Karpas-422 (cell line): ENCODE measurements around the gene KIF7. TPM values are rescaled to one million over a fixed set of nuclear protein-coding genes. Genes with fewer than 3 reads are reported as not detected.

ENCODE experiments used
- DNase-seq: peaks from one replicate; pipeline ENCODE4 v3.0.0-alpha.2; 2015
- H2AFZ ChIP-seq: fragments of 200-600 bp; sonication (generic); 2 replicates; pipeline ENCODE4 v1.6.1; 2014; ENCODE audit warnings: antibody characterized with exemption, low read length, mixed read lengths
- H3K27ac ChIP-seq: fragments of 200-600 bp; sonication (generic); 2 replicates; pipeline ENCODE4 v1.5.1; 2014; ENCODE audit warnings: mild to moderate bottlenecking, low read length, moderate library complexity
- H3K27me3 ChIP-seq: fragments of 200-600 bp; sonication (generic); 2 replicates; pipeline ENCODE4 v1.6.1; 2014; ENCODE audit warnings: low read length, mixed read lengths
- H3K36me3 ChIP-seq: fragments of 200-600 bp; sonication (generic); 2 replicates; pipeline ENCODE4 v1.6.1; 2014; ENCODE audit warnings: low read length, mixed read lengths; ENCODE audit not compliant: insufficient read depth
- H3K4me1 ChIP-seq: fragments of 200-600 bp; sonication (generic); 2 replicates; pipeline ENCODE4 v1.6.1; 2014; ENCODE audit warnings: mild to moderate bottlenecking, low read length, mixed read lengths
- H3K4me2 ChIP-seq: fragments of 200-600 bp; sonication (generic); 2 replicates; pipeline ENCODE4 v1.6.1; 2014; ENCODE audit warnings: low read length, low read depth, mild to moderate bottlenecking; ENCODE audit not compliant: poor library complexity, severe bottlenecking
- H3K4me3 ChIP-seq: fragments of 200-600 bp; sonication (generic); 2 replicates; pipeline ENCODE4 v1.5.1; 2014; ENCODE audit warnings: mild to moderate bottlenecking, antibody characterized with exemption, low read length, mixed read lengths
- H3K79me2 ChIP-seq: fragments of 200-600 bp; sonication (generic); 2 replicates; pipeline ENCODE4 v1.6.1; 2014; ENCODE audit warnings: mild to moderate bottlenecking, low read length, mixed read lengths
- H3K9ac ChIP-seq: fragments of 200-600 bp; sonication (generic); 2 replicates; pipeline ENCODE4 v1.6.0; 2014; ENCODE audit warnings: low read length
- H3K9me2 ChIP-seq: fragments of 200-600 bp; sonication (generic), shearing (Covaris generic); replicated peaks from 2 replicates; pipeline ENCODE4 v1.6.0; 2014; ENCODE audit warnings: mild to moderate bottlenecking, low read length, moderate library complexity; ENCODE audit not compliant: insufficient read depth
- H3K9me3 ChIP-seq: fragments of 300-700, 200-600 bp; sonication (generic); 2 replicates; pipeline ENCODE4 v1.6.1; 2014; ENCODE audit warnings: low read length, mixed read lengths
- H4K20me1 ChIP-seq: fragments of 200-600 bp; sonication (generic); 2 replicates; pipeline ENCODE4 v1.6.1; 2014; ENCODE audit warnings: mild to moderate bottlenecking, antibody characterized with exemption, low read length, low read depth; ENCODE audit not compliant: insufficient read depth
- total RNA-seq: library from RNA; depleted of rRNA; stranded (reverse); fragments of >200 nt; shearing (Covaris generic); gene quantifications from 2 replicates; pipeline ENCODE4 v1.2.3, GENCODE V29; 2014; ENCODE audit warnings: low replicate concordance

KIF7 gene
- total RNA-seq, 1 experiment from 2014 or later: not detected

GRCh38 chr15:89647191-89647851 lies 7.9 kb downstream of the KIF7 start:
- H3K27me3 ChIP-seq: no peaks in the 10 kb centered on the region
- no peak overlapping the region for H3K4me3 ChIP-seq
- H3K36me3 ChIP-seq: no peaks in the 10 kb centered on the region
- no peak overlapping the region for H3K4me2 ChIP-seq
- no peak overlapping the region for H3K27ac ChIP-seq
- no peak overlapping the region for H3K9ac ChIP-seq
- no peaks in the 10 kb centered on the region for H4K20me1 ChIP-seq
- DNase-seq: peak; percentile 86
- no peaks in the 10 kb centered on the region for H3K9me3 ChIP-seq
- no peaks in the 10 kb centered on the region for H3K9me2 ChIP-seq
- no peaks in the 10 kb centered on the region for H3K79me2 ChIP-seq
- no peaks in the 10 kb centered on the region for H3K4me1 ChIP-seq
- no peak overlapping the region for H2AFZ ChIP-seq

GRCh38 chr15:89646416-89647141 lies 8.7 kb downstream of the KIF7 start:
- Histone ChIP-seq H3K4me2 (no peak overlapping the region), H3K9ac (no peak overlapping the region), H3K27ac (no peak overlapping the region)

DNA sequence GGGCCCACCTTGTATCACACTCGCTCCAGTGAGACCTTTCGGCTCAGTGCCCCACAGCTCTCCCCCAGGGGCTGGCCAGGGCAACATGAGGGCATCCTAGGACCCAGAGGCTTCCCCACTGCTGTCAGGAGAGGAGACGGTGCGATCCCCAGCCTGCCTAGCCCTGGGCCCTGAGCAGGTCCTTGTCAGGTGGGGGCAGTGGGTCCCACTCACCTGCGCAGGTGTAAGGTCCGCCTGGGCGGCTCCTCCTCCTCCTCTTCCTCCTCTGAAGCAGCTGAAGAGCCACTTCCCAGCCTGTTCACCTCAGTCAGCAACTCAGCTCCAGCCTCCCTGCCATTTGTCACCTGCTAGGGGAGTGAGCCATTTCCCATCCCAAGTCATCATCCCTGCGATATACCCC lies 9.6 kb downstream of the KIF7 start:
- no peaks in the 10 kb centered on the region for H3K27me3 ChIP-seq
- H2AFZ ChIP-seq: no peak overlapping the region
- no peak overlapping the region for H3K27ac ChIP-seq
- DNase-seq: no peak
- no peaks in the 10 kb centered on the region for H3K4me1 ChIP-seq
- no peaks in the 10 kb centered on the region for H3K79me2 ChIP-seq
- H3K4me3 ChIP-seq: no peak overlapping the region
- no peaks in the 10 kb centered on the region for H3K36me3 ChIP-seq
- no peaks in the 10 kb centered on the region for H4K20me1 ChIP-seq
- no peaks in the 10 kb centered on the region for H3K9me3 ChIP-seq
- no peak overlapping the region for H3K4me2 ChIP-seq
- H3K9ac ChIP-seq: no peak overlapping the region
- H3K9me2 ChIP-seq: no peaks in the 10 kb centered on the region

More at GRCh38 chr15:89646416-89647141, 8.7 kb downstream of the KIF7 start:
- Histone ChIP-seq H3K27me3 (no peaks in the 10 kb centered on the region), H3K9me2 (no peaks in the 10 kb centered on the region), H2AFZ (no peak overlapping the region), H3K36me3 (no peaks in the 10 kb centered on the region), H3K9me3 (no peaks in the 10 kb centered on the region), H3K4me3 (no peak overlapping the region), H3K79me2 (no peaks in the 10 kb centered on the region), H4K20me1 (no peaks in the 10 kb centered on the region), H3K4me1 (no peaks in the 10 kb centered on the region)
- no peak for DNase-seq

DNA sequence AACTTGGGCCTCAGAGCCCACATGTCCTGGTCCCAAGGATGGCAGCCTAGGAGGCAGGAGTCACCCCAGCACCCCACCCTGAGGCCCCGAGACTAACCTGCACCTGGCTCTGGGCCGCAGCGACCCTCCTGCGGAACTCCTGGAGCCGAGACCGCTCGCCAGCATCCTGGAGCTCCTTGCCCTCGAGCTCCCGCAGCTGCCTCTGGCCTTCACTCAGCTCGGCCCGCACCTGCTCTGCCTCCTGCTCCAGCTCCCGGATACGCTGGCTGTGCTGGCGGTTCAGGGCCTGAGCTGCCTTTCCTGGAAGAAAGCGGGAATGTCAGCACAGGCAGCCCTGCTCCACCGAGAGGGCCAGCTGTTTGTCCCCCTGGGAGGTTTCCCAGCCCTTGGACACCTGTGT lies 13.2 kb downstream of the KIF7 start:
- no peak overlapping the region for H3K4me2 ChIP-seq
- DNase-seq: no peak
- no peak overlapping the region for H3K4me3 ChIP-seq
- no peaks in the 10 kb centered on the region for H3K4me1 ChIP-seq
- no peaks in the 10 kb centered on the region for H4K20me1 ChIP-seq
- H3K36me3 ChIP-seq: no peaks in the 10 kb centered on the region
- no peak overlapping the region for H3K9ac ChIP-seq
- H3K9me2 ChIP-seq: no peaks in the 10 kb centered on the region
- H3K9me3 ChIP-seq: no peaks in the 10 kb centered on the region
- no peaks in the 10 kb centered on the region for H3K27me3 ChIP-seq
- H3K79me2 ChIP-seq: no peaks in the 10 kb centered on the region
- H3K27ac ChIP-seq: no peak overlapping the region
- H2AFZ ChIP-seq: no peak overlapping the region

DNA sequence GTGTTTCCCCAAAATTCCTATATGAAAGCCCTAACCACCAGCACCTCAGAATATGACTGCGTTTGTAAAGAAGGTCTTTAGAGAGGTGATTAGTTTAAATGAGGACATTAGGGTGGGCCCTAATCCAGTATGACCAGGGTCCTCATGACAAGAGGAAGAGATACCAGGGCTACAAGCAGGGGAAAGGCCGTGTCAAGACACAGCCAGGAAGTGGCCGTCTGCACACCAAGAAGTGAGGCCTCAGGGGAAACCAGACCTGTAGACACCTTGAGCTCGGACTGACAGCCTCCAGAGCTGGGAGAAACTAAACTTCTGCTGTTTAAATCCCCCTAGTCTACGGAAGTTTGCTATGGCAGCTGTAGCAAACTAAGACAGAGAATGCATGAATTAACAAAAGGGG lies 14.2 kb downstream of the KIF7 start:
- H3K9me2 ChIP-seq: no peaks in the 10 kb centered on the region
- H3K4me3 ChIP-seq: no peak overlapping the region
- H3K9ac ChIP-seq: no peak overlapping the region

DNA sequence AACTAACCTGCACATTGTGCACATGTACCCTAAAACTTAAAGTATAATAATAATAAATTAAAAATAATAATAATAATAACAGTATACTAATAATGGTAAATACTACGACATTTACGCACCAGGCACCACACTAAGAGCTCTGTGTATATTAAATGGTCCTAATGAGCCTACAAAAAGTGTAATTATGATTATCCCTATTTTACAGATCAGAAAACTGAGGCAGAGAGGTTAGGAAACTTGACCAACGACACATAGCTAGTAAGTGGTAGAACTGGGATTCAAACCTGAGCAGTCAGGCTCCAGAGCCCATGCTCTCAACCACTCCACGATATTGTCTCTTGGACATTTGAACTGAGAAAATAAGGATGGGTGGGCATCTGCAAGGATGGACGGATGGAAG lies 15.0 kb downstream of the KIF7 start:
- Histone ChIP-seq H3K9me2 (no peaks in the 10 kb centered on the region), H3K4me1 (no peaks in the 10 kb centered on the region)

More for the DNA sequence above, 14.2 kb downstream of the KIF7 start:
- no peaks in the 10 kb centered on the region for H3K36me3 ChIP-seq
- DNase-seq: peak; percentile 48
- no peak overlapping the region for H2AFZ ChIP-seq
- no peaks in the 10 kb centered on the region for H3K79me2 ChIP-seq
- no peaks in the 10 kb centered on the region for H3K4me1 ChIP-seq
- no peaks in the 10 kb centered on the region for H4K20me1 ChIP-seq
- H3K9me3 ChIP-seq: no peaks in the 10 kb centered on the region
- no peaks in the 10 kb centered on the region for H3K27me3 ChIP-seq
- no peak overlapping the region for H3K27ac ChIP-seq
- no peak overlapping the region for H3K4me2 ChIP-seq

GRCh38 chr15:89633585-89633984 lies 21.7 kb downstream of the KIF7 start:
- Histone ChIP-seq H3K36me3 (peaks cover 12% of the 10 kb centered on the region), H4K20me1 (peaks cover 16% of the 10 kb centered on the region; the same call in 1 of the 2 replicates), H3K9me3 (no peaks in the 10 kb centered on the region), H3K79me2 (no peaks in the 10 kb centered on the region), H2AFZ (no peak overlapping the region), H3K27ac (no peak overlapping the region), H3K4me3 (no peak overlapping the region), H3K27me3 (no peaks in the 10 kb centered on the region), H3K4me1 (no peaks in the 10 kb centered on the region), H3K4me2 (no peak overlapping the region), H3K9ac (no peak overlapping the region), H3K9me2 (no peaks in the 10 kb centered on the region)
- DNase-seq: no peak

More for the DNA sequence above, 15.0 kb downstream of the KIF7 start:
- DNase-seq: no peak
- H3K27me3 ChIP-seq: no peaks in the 10 kb centered on the region
- H3K36me3 ChIP-seq: no peaks in the 10 kb centered on the region
- H3K79me2 ChIP-seq: no peaks in the 10 kb centered on the region
- no peak overlapping the region for H3K9ac ChIP-seq
- no peak overlapping the region for H3K4me3 ChIP-seq
- H3K9me3 ChIP-seq: no peaks in the 10 kb centered on the region
- no peak overlapping the region for H3K4me2 ChIP-seq
- no peak overlapping the region for H2AFZ ChIP-seq
- H3K27ac ChIP-seq: no peak overlapping the region
- no peaks in the 10 kb centered on the region for H4K20me1 ChIP-seq

DNA sequence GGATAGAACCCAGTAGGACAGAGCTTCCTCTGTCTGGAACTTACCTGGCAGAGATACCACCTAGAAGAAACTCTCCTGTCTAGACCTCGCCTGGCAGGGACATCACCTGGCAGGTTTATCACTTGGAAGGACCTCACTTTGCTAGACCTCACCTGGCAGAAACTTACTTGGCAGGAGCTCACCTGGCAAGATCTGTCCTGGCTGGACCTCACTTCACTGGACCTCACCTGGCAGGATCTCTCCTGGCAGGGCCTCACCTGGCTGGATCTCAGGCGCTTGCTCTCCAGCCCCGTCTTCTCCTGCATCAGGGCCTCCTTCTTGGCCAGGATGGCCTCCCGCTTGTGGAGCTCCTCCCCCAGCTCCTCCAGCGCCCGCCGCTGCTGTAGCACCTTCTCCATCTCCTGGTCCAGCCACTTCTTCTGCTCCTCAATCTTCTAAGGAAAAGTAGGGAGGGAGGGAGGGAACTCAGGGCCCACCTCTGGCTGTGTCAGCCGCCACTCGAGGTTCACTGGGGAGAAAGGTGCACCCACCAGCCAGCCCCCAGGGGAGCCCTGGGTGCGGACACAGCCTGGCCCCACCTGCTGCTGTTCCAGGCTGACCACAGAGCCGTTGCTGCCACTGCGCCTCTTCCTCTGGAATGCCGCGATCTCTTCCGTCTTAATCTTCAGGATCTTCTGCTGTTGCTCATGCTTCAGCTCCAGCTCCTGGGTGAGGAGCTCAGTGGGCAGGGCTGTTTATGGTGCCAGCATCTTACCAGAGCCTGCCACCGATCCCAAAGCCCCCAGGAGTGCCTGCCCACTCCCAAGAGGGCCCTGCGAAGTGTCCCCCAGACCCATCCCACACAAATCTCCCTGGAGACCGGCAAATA lies 22.5 kb downstream of the KIF7 start:
- Histone ChIP-seq H3K27ac (no peak overlapping the region), H3K9me3 (no peaks in the 10 kb centered on the region), H3K9ac (no peak overlapping the region), H3K9me2 (no peaks in the 10 kb centered on the region), H3K27me3 (no peaks in the 10 kb centered on the region), H3K4me3 (no peak overlapping the region), H2AFZ (no peak overlapping the region), H3K79me2 (no peaks in the 10 kb centered on the region), H3K4me1 (no peaks in the 10 kb centered on the region), H4K20me1 (peaks cover 23% of the 10 kb centered on the region; the same call in 1 of the 2 replicates), H3K4me2 (no peak overlapping the region), H3K36me3 (peaks cover 20% of the 10 kb centered on the region)
- no peak for DNase-seq
